WTC11 (cell line): Measurements from ENCODE around the gene GHR.

Experiments
- ATF1 ChIP-seq: sonication (generic); formaldehyde crosslinking; IDR thresholded peaks from 2 replicates; pipeline ENCODE4 v1.8.1; 2023; ENCODE audit warnings: mild to moderate bottlenecking, moderate library complexity, missing genetic modification reagents
- CREB1 ChIP-seq: sonication (generic); formaldehyde crosslinking; IDR thresholded peaks from 2 replicates; pipeline ENCODE4 v1.8.0; 2023; ENCODE audit warnings: mild to moderate bottlenecking, missing genetic modification reagents
- ESRRA ChIP-seq: sonication (generic); formaldehyde crosslinking; IDR thresholded peaks from 2 replicates; pipeline ENCODE4 v1.8.1; 2022; ENCODE audit warnings: mild to moderate bottlenecking, missing genetic modification reagents, borderline replicate concordance
- TCF7 ChIP-seq: sonication (generic); formaldehyde crosslinking; IDR thresholded peaks from 2 replicates; pipeline ENCODE4 v1.8.0; 2022; ENCODE audit warnings: mild to moderate bottlenecking, low read depth, missing genetic modification reagents, moderate library complexity
- TP53 ChIP-seq: sonication (generic); formaldehyde crosslinking; IDR thresholded peaks from 2 replicates; pipeline ENCODE4 v1.8.1; 2023; ENCODE audit warnings: mild to moderate bottlenecking, missing genetic modification reagents
- ZNF121 ChIP-seq: sonication (generic); formaldehyde crosslinking; IDR thresholded peaks from 2 replicates; pipeline ENCODE4 v1.8.0; 2023; ENCODE audit warnings: missing genetic modification reagents
- TF ChIP-seq, protein P1 (sequence below): fragments of 200-600 bp; IDR thresholded peaks from 2 replicates; pipeline ENCODE4 v1.8.0; 2022; ENCODE audit warnings: antibody characterized with exemption
- TF ChIP-seq, protein P2 (sequence below): sonication (generic); formaldehyde crosslinking; IDR thresholded peaks from 2 replicates; pipeline ENCODE4 v1.8.1; 2023; ENCODE audit warnings: mild to moderate bottlenecking, missing genetic modification reagents
- TF ChIP-seq, protein P3 (sequence below): sonication (generic); formaldehyde crosslinking; IDR thresholded peaks from 2 replicates; pipeline ENCODE4 v1.8.1; 2022; ENCODE audit warnings: low read depth, mild to moderate bottlenecking, moderate library complexity, missing genetic modification reagents, borderline replicate concordance
- TF ChIP-seq, protein P4 (sequence below): sonication (generic); formaldehyde crosslinking; conservative IDR thresholded peaks from 2 replicates; pipeline ENCODE4 v1.8.1; 2022; ENCODE audit warnings: mild to moderate bottlenecking, missing genetic modification reagents

DNA sequence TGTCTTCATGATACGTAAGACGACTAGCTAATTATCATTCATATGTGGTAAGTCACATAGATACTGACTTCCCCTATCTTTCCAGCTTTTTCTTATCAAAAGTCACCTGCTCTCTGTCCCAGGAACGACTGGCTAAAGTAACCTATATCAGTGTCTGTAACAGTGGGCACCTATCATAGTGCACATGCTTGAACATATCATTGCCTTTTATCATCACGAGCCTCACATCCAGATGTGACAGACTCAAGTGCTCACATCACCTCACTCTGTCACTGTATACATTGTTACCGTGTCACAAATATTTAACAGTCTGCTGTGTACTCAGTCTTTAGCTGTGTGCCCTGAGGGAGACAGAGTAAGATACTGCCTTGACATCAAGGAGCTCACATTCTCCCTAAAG lies 208.0 kb downstream of the GHR start:
- TF ChIP-seq ZNF121: no peak
- TF ChIP-seq, protein P1, sequence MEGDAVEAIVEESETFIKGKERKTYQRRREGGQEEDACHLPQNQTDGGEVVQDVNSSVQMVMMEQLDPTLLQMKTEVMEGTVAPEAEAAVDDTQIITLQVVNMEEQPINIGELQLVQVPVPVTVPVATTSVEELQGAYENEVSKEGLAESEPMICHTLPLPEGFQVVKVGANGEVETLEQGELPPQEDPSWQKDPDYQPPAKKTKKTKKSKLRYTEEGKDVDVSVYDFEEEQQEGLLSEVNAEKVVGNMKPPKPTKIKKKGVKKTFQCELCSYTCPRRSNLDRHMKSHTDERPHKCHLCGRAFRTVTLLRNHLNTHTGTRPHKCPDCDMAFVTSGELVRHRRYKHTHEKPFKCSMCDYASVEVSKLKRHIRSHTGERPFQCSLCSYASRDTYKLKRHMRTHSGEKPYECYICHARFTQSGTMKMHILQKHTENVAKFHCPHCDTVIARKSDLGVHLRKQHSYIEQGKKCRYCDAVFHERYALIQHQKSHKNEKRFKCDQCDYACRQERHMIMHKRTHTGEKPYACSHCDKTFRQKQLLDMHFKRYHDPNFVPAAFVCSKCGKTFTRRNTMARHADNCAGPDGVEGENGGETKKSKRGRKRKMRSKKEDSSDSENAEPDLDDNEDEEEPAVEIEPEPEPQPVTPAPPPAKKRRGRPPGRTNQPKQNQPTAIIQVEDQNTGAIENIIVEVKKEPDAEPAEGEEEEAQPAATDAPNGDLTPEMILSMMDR: no peak
- TF ChIP-seq, protein P2, sequence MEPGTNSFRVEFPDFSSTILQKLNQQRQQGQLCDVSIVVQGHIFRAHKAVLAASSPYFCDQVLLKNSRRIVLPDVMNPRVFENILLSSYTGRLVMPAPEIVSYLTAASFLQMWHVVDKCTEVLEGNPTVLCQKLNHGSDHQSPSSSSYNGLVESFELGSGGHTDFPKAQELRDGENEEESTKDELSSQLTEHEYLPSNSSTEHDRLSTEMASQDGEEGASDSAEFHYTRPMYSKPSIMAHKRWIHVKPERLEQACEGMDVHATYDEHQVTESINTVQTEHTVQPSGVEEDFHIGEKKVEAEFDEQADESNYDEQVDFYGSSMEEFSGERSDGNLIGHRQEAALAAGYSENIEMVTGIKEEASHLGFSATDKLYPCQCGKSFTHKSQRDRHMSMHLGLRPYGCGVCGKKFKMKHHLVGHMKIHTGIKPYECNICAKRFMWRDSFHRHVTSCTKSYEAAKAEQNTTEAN (CRISPR knock-in tag): no peak
- TF ChIP-seq TP53: no peak
- TF ChIP-seq TCF7 (CRISPR knock-in tag): no peak
- TF ChIP-seq ESRRA (CRISPR knock-in tag): no peak
- TF ChIP-seq CREB1 (CRISPR knock-in tag): no peak
- TF ChIP-seq, protein P3, sequence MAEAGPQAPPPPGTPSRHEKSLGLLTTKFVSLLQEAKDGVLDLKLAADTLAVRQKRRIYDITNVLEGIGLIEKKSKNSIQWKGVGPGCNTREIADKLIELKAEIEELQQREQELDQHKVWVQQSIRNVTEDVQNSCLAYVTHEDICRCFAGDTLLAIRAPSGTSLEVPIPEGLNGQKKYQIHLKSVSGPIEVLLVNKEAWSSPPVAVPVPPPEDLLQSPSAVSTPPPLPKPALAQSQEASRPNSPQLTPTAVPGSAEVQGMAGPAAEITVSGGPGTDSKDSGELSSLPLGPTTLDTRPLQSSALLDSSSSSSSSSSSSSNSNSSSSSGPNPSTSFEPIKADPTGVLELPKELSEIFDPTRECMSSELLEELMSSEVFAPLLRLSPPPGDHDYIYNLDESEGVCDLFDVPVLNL: no peak
- no peak for TF ChIP-seq ATF1 (CRISPR knock-in tag)
- TF ChIP-seq, protein P4, sequence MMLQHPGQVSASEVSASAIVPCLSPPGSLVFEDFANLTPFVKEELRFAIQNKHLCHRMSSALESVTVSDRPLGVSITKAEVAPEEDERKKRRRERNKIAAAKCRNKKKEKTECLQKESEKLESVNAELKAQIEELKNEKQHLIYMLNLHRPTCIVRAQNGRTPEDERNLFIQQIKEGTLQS (CRISPR knock-in tag): no peak
